Upper lobe of left lung (tissue), 6 donors: Measurements from ENCODE around the gene ZFHX3. TPM values are rescaled to one million over a fixed set of nuclear protein-coding genes. Genes with fewer than 3 reads are reported as not detected.

ENCODE experiments used
- ATAC-seq, 2 donors: fragments of 200-7000 bp; cut with Tn5 transposase; one replicate each; pipeline ENCODE4 v1.9.1; 2022; ENCODE audit warnings: mild to moderate bottlenecking in 2 of 2, moderate library complexity in 2 of 2; ENCODE audit not compliant: low FRiP score in 2 of 2
- DNase-seq, 2 donors: peaks; one replicate each; pipeline ENCODE4 v3.0.0-alpha.2; 2019 to 2020
- H3K27ac ChIP-seq, 4 donors: fragments of 200-600 bp; sonication (generic); one replicate each; pipeline ENCODE4 v1.5.1; 2016 to 2019
- H3K27me3 ChIP-seq, 4 donors: fragments of 200-600 bp; sonication (generic); one replicate each; pipeline ENCODE4 v1.5.1; 2017 to 2019
- H3K36me3 ChIP-seq, 4 donors: fragments of 200-600 bp; sonication (generic); one replicate each; pipeline ENCODE4 v1.5.1; 2016 to 2019
- H3K4me1 ChIP-seq, 4 donors: fragments of 200-600 bp; sonication (generic); one replicate each; pipeline ENCODE4 v1.5.1; 2018 to 2019
- H3K4me3 ChIP-seq, 4 donors: fragments of 200-600 bp; sonication (generic); one replicate each; pipeline ENCODE4 v1.5.1; 2017 to 2019; ENCODE audit warnings: mild to moderate bottlenecking in 2 of 4, moderate library complexity in 1 of 4
- H3K9me3 ChIP-seq, 4 donors: fragments of 200-600 bp; sonication (generic); one replicate each; pipeline ENCODE4 v1.5.1; 2018 to 2019
- EP300 ChIP-seq, 4 donors: sonication (generic); formaldehyde crosslinking; IDR thresholded peaks; one replicate each; pipeline ENCODE4 v1.5.1; 2017; ENCODE audit warnings: antibody characterized with exemption in 4 of 4, control low read depth in 2 of 4
- POLR2A ChIP-seq, 4 donors: fragments of 450-650 bp; IDR thresholded peaks; one replicate each; pipeline ENCODE4 v1.5.1; 2016 to 2017; ENCODE audit warnings: antibody characterized with exemption in 4 of 4, mild to moderate bottlenecking in 2 of 4
- POLR2AphosphoS5 ChIP-seq, 2 donors: sonication (generic); formaldehyde crosslinking; IDR thresholded peaks; one replicate each; pipeline ENCODE4 v1.5.1; 2017; ENCODE audit warnings: antibody characterized with exemption in 2 of 2
- WGBS, 2 donors: methylation state at CpG; one replicate each; pipeline ENCODE4 v1.1.5; 2017 to 2018; 5-methylcytosine and 5-hydroxymethylcytosine counted together
- total RNA-seq, 6 donors: library from RNA; depleted of rRNA in 4 of 6; stranded (reverse); fragments of >200 nt in 4 of 6; gene quantifications; one replicate each; pipeline versions ENCODE4 v1.1.0 to v1.2.1, GENCODE V29; 2016 to 2021
- TF ChIP-seq, protein P1 (sequence below), 6 experiments: fragments of 450-650 bp in 4 of 6; fragments of 200-600 bp in 2 of 6; sonication (generic) in 2 of 6; IDR thresholded peaks; one replicate each; pipeline ENCODE4 v1.5.1; 2016 to 2019; ENCODE audit warnings: antibody characterized with exemption in 6 of 6
- donor health status: DM: no; HTN: no; CAD: no; lungs with moderate emphysema.
- donor health status: DM: no; HTN: yes; CAD: no; lungs with severe emphysema.

The ZFHX3 gene
- total RNA-seq, 6 donors from 2014 or later = 22.4 to 40.3 (median 27.0) TPM

- ATAC-seq = no peak
- H3K36me3 ChIP-seq = peaks cover 0 to 27% (median 9%) of the 10 kb centered on the region in 4 donors
- no peak for DNase-seq
- H3K4me3 ChIP-seq = no peak overlapping the region
- H3K27me3 ChIP-seq = no peaks in the 10 kb centered on the region
- WGBS, 2 donors = 67 to 73% methylated on average over 9 of the region's 9 CpGs
- no peak for TF ChIP-seq POLR2AphosphoS5 (IDR thresholded peaks at IDR 0.05)
- TF ChIP-seq EP300 (IDR thresholded peaks at IDR 0.05) = no peak
- TF ChIP-seq POLR2A (IDR thresholded peaks at IDR 0.05) = no peak
- TF ChIP-seq, protein P1, sequence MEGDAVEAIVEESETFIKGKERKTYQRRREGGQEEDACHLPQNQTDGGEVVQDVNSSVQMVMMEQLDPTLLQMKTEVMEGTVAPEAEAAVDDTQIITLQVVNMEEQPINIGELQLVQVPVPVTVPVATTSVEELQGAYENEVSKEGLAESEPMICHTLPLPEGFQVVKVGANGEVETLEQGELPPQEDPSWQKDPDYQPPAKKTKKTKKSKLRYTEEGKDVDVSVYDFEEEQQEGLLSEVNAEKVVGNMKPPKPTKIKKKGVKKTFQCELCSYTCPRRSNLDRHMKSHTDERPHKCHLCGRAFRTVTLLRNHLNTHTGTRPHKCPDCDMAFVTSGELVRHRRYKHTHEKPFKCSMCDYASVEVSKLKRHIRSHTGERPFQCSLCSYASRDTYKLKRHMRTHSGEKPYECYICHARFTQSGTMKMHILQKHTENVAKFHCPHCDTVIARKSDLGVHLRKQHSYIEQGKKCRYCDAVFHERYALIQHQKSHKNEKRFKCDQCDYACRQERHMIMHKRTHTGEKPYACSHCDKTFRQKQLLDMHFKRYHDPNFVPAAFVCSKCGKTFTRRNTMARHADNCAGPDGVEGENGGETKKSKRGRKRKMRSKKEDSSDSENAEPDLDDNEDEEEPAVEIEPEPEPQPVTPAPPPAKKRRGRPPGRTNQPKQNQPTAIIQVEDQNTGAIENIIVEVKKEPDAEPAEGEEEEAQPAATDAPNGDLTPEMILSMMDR (IDR thresholded peaks at IDR 0.05) = no peak
- H3K4me1 ChIP-seq = no peaks in the 10 kb centered on the region
- H3K9me3 ChIP-seq = no peaks in the 10 kb centered on the region
- H3K27ac ChIP-seq = no peak overlapping the region
Observed at GRCh38 chr16:72891291-72892227, 156.4 kb downstream of the ZFHX3 start.

- Histone ChIP-seq H3K4me1 (no peaks in the 10 kb centered on the region), H3K27ac (no peak overlapping the region), H3K9me3 (no peaks in the 10 kb centered on the region), H3K36me3 (peaks cover 0 to 31% (median 9%) of the 10 kb centered on the region in 4 donors), H3K27me3 (no peaks in the 10 kb centered on the region), H3K4me3 (no peak overlapping the region)
- 89 to 95% methylated on average over 3 of the region's 3 CpGs for WGBS, 2 donors
- ATAC-seq (no peak), DNase-seq (no peak)
- TF ChIP-seq POLR2A (IDR thresholded peaks at IDR 0.05) (no peak), EP300 (IDR thresholded peaks at IDR 0.05) (no peak), POLR2AphosphoS5 (IDR thresholded peaks at IDR 0.05) (no peak)
- TF ChIP-seq, protein P1 (IDR thresholded peaks at IDR 0.05) = no peak
Observed at GRCh38 chr16:72890587-72890986, 157.3 kb downstream of the ZFHX3 start.

DNA sequence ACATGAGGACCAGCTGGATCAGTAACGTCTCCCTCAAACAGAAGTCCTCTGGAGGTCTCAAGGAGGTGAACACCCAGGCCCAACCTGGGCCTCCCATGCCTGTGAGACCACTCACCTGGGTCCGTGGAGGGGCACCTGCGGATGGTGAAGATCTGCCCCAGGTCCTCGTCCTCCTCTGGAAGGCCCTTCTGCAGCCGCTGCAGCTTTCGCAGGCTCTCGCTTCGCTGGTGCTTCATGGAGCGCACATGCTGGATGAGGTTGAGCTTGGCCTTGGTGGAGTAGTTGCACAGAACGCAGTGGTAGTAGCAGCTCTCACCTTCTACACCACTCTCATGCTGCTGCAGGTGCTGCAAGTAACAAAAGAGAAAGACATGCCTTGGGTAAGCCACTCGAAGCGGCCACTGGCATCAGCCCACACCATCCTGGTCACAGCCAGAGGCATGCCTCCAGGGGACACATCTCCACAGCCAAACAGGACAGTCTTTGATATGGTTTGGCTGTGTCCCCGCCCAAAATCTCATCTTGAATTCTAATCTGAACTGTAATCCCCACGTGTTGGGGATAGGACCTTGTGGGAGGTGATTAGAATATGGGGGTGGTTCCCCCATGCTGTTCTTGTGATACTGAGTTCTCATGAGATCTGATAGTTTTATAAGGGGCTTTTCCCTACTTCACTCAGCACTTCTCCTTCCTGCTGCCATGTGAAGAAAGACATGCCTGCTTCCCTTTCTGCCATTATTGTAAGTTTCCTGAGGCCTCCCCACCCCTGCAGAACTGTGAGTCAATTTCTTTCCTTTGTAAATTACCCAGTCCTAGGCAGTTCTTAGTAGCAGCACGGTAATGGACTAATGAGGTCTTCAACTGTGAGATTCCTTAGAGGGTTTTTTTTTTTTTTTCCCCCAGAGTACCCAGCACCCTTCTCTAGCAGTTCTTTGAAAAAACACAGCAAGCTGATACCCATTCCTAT, 158.0 kb downstream of the ZFHX3 start:
- TF ChIP-seq, protein P1 (IDR thresholded peaks at IDR 0.05) = no peak
- no peak for TF ChIP-seq POLR2AphosphoS5 (IDR thresholded peaks at IDR 0.05)
- TF ChIP-seq EP300 (IDR thresholded peaks at IDR 0.05) = no peak
- ATAC-seq = no peak
- Histone ChIP-seq H3K36me3 (peaks cover 0 to 38% (median 9%) of the 10 kb centered on the region in 4 donors), H3K4me3 (no peak overlapping the region), H3K4me1 (peaks cover 0 to 5% (median 0%) of the 10 kb centered on the region in 4 donors), H3K27ac (no peak overlapping the region), H3K27me3 (no peaks in the 10 kb centered on the region), H3K9me3 (no peaks in the 10 kb centered on the region)
- DNase-seq = peak in 1 of 2 donors; percentile 61
- 93 to 95% methylated on average over 9 to 15 of the region's 15 CpGs for WGBS, 2 donors

- no peaks in the 10 kb centered on the region for H3K27me3 ChIP-seq
- H3K9me3 ChIP-seq = no peaks in the 10 kb centered on the region
- no peak overlapping the region for H3K27ac ChIP-seq
- DNase-seq (no peak), ATAC-seq (no peak)
- H3K4me3 ChIP-seq = no peak overlapping the region
- H3K36me3 ChIP-seq = peaks cover 0 to 38% (median 9%) of the 10 kb centered on the region in 4 donors
- 95 to 96% methylated on average over 14 of the region's 14 CpGs for WGBS, 2 donors
- no peak for TF ChIP-seq POLR2A (IDR thresholded peaks at IDR 0.05)
- TF ChIP-seq EP300 (IDR thresholded peaks at IDR 0.05) = no peak
- TF ChIP-seq, protein P1 (IDR thresholded peaks at IDR 0.05) = no peak
- no peak for TF ChIP-seq POLR2AphosphoS5 (IDR thresholded peaks at IDR 0.05)
- H3K4me1 ChIP-seq = peaks cover 4 to 11% (median 7%) of the 10 kb centered on the region in 4 donors
Observed at GRCh38 chr16:72887537-72887936, 160.4 kb downstream of the ZFHX3 start.
